HUES6 (cell line): ENCODE results near the gene IL21R.

Source experiments
- H3K27ac ChIP-seq: 2 replicates; pipeline ENCODE4 v1.7.0; 2013; ENCODE audit warnings: low read depth, mild to moderate bottlenecking, low read length, inconsistent platforms
- H3K27me3 ChIP-seq: 2 replicates; pipeline ENCODE4 v1.6.1; 2013; ENCODE audit warnings: low read length; ENCODE audit not compliant: control insufficient read depth, insufficient read depth
- H3K36me3 ChIP-seq: 2 replicates; pipeline ENCODE4 v1.6.1; 2013; ENCODE audit warnings: low read length; ENCODE audit not compliant: control insufficient read depth, insufficient read depth
- H3K4me1 ChIP-seq: 2 replicates; pipeline ENCODE4 v1.6.1; 2013; ENCODE audit warnings: low read length; ENCODE audit not compliant: control insufficient read depth, insufficient read depth
- H3K4me3 ChIP-seq: 2 replicates; pipeline ENCODE4 v1.5.1; 2013; ENCODE audit warnings: low read depth, low read length
- H3K9ac ChIP-seq: one replicate; pipeline ENCODE4 v1.6.1; 2013; ENCODE audit warnings: mild to moderate bottlenecking, low read length
- H3K9me3 ChIP-seq: 2 replicates; pipeline ENCODE4 v1.6.1; 2013; ENCODE audit warnings: low read depth, low read length; ENCODE audit not compliant: control insufficient read depth, insufficient read depth

IL21R gene

DNA sequence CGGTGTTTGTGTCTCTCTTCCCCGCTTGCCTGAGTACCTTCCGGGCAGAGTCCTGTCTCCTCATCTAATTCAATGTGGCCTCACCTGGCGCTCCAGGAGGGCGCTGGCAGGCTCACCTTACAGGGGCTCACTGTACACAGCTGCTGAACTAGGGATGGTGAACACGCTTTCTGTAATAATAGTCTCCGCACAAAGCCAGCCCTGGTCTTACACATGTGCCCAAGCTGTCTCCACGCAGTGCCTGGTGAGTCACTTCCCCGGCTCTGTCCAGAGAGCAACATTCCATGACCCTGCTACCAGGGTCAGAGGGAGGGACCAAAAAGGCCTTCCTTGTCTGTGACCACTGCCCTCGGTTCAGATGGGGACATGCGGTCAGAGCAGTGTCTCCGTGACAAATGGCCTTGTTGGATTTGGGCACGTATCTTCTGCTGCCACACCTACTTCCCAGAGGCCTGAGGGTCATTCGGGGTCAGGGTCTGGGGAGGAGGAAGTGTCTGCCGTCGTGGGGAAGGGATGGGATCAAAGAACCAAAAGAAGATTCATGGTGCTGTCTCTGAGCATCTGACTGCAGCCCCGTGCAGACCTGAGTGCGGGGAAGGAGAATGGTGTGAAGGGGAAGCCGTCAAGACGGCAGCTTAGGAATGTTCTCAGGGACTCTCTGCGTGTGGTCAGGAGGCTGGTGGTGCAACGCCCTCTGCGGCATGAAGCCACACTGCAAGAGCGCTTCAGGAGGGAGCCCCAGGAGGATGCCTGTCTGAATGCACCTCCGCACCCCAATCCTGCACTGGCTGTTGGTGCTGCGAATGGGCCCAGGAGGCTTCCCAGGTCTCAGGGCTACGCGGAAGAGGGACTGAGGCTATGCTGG lies 68.8 kb downstream of the IL21R start:
- H3K9ac ChIP-seq: no peak overlapping the region
- H3K27ac ChIP-seq: no peak overlapping the region
- no peaks in the 10 kb centered on the region for H3K4me1 ChIP-seq
- H3K9me3 ChIP-seq: no peaks in the 10 kb centered on the region
- H3K27me3 ChIP-seq: no peaks in the 10 kb centered on the region
- no peak overlapping the region for H3K4me3 ChIP-seq
- peaks cover 99% of the 10 kb centered on the region for H3K36me3 ChIP-seq

DNA sequence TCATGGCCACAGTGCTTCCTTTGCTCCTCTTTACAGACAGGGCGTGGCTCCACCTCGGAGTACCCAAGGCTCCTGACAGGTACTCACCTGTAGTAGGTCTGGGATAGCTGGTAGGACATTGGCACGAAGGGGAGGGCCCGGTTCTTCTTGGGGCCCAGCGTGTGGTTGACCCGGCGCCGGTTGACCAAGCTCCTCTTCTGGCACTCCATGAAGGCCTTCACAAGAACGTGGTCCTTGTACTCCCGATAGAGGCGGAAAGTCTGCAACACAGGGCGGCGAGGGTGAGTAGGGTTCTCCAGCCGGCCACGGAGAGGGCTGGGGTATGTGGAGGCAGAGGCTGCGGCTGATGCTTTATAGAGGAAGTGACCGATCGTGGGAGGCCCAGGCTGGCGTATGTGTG lies 69.7 kb downstream of the IL21R start:
- H3K36me3 ChIP-seq: peaks cover 99% of the 10 kb centered on the region
- H3K4me1 ChIP-seq: no peaks in the 10 kb centered on the region
- H3K9me3 ChIP-seq: no peaks in the 10 kb centered on the region
- H3K27ac ChIP-seq: no peak overlapping the region
- no peaks in the 10 kb centered on the region for H3K27me3 ChIP-seq
- H3K4me3 ChIP-seq: no peak overlapping the region
- H3K9ac ChIP-seq: no peak overlapping the region

DNA sequence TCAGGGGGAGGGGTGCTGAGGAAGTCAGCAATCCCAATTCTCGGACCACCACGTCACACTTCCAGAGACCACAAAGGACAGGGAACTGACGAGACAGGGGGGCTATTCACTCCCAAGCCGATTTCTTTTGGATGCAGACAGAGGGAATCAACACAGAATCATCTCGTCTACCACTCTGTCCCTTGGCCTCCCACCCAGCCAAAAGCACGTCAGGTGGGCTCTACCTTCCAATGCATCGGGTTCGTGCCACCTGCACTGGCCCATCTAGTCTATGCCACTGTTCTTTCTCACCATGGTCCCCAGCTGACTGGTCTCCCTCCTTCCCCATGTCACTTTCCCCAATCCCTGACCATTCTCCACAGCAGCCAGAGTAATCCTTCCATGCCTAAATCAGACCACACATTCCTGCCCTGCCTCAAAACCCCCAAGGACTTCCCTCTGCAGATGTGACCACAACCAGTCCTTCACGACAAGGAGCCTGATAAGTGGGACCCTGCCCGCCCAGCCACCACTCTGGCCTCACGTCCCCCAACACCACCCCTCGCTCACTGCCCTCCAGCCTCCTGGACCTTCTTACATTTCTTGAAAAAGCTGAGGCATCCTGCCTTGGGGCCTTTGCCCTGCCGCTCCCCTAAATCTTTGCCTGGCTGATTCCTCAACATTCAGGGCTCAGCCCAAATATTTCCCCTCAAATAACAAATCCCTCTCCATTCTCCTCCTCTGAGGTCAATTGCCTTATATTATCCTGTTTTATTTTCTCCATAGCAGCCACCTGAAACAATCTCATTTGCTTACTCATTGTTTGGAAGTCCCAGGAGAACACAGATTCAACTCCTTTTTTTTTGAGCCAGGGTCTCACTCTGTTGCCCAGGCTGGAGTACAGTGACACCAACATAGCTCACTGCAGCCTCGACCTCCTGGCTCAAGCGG lies 70.4 kb downstream of the IL21R start:
- H3K27me3 ChIP-seq: no peaks in the 10 kb centered on the region
- peaks cover 99% of the 10 kb centered on the region for H3K36me3 ChIP-seq
- H3K9ac ChIP-seq: no peak overlapping the region
- no peaks in the 10 kb centered on the region for H3K4me1 ChIP-seq
- H3K27ac ChIP-seq: no peak overlapping the region
- no peaks in the 10 kb centered on the region for H3K9me3 ChIP-seq
- no peak overlapping the region for H3K4me3 ChIP-seq

DNA sequence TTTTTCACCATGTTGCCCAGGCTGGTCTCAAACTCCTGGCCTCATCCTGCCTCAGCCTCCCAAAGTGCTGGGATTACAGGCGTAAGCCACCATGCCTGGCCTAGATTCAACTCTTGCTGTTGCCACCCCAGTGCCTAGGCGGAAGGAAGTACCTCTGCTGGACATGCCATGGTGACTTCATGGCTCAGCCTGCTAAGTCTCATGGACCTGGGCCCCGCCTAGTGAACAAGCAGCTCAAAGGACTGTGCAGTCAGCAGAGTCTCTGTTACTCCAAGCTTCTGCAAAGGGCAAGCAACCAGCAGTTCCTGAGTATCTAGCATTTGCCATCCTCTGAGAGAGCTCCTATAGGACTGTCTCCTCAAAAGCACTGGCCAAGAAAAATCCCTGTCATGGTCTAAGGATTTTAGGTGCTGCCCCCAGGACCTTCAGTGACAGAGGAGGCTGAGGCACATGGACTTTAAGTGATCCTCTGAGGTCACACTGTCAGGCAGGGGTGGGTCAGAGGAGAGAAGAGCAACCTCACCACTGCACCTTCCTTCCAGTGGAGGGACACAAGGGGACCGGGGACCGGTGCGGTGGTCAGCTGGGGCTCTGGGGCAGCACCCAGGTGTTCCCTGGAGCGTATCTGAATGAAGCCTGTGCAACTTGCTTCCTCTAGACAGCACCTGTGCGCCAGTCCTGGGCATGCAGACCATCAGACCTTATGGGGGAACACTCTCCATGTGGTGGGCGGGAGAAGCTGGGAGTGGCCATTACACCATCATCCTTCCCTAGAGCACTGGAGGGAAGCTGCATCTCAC lies 71.3 kb downstream of the IL21R start:
- Histone ChIP-seq H3K27me3 (no peaks in the 10 kb centered on the region), H3K4me1 (no peaks in the 10 kb centered on the region), H3K9ac (no peak overlapping the region), H3K9me3 (no peaks in the 10 kb centered on the region), H3K4me3 (no peak overlapping the region), H3K27ac (no peak overlapping the region), H3K36me3 (peaks cover 99% of the 10 kb centered on the region)

DNA sequence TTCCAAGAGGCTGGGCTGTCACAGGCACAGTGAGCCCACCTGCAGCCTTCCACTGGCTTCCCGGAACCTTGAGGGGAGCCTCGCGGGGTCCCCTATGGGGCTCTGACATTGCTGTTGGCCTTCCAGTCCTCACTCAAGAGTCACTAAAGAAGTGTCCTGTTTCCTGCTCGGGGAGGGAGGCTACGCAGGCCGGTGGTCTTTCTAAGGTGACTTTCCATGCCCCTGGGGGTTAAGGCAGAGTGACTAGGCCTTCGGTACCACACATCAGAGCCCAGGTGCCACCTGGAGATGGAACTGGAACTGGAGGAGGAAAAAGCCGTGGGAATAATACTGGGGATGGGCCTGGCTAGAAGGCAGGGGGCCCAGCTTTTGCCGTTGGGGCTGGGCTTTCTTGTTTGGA lies 72.1 kb downstream of the IL21R start:
- Histone ChIP-seq H3K27ac (no peak overlapping the region), H3K36me3 (peaks cover 99% of the 10 kb centered on the region), H3K9me3 (no peaks in the 10 kb centered on the region), H3K9ac (no peak overlapping the region), H3K4me3 (no peak overlapping the region), H3K27me3 (no peaks in the 10 kb centered on the region), H3K4me1 (no peaks in the 10 kb centered on the region)

DNA sequence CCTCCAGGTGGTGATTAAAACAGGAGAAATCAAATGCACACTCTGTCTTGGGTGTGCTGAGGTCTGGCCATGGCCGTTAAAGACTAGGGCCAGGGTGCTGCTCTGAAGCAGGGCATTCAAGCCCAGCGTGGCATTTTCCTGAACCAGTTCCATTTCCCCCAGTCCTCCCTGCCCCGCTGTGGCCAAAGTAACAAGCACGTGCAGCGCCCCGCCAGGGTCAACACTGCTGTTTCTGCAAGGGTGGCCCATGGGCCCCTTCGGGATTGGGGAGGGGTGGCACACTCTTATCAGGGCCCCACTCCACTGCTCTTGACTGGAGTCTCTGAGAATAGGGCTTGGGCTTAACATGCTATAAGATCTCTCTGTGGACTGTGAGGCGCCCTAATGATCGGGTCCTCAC lies 72.9 kb downstream of the IL21R start:
- Histone ChIP-seq H3K27me3 (no peaks in the 10 kb centered on the region), H3K27ac (no peak overlapping the region), H3K9me3 (no peaks in the 10 kb centered on the region), H3K9ac (no peak overlapping the region), H3K4me3 (no peak overlapping the region), H3K36me3 (peaks cover 99% of the 10 kb centered on the region), H3K4me1 (no peaks in the 10 kb centered on the region)

DNA sequence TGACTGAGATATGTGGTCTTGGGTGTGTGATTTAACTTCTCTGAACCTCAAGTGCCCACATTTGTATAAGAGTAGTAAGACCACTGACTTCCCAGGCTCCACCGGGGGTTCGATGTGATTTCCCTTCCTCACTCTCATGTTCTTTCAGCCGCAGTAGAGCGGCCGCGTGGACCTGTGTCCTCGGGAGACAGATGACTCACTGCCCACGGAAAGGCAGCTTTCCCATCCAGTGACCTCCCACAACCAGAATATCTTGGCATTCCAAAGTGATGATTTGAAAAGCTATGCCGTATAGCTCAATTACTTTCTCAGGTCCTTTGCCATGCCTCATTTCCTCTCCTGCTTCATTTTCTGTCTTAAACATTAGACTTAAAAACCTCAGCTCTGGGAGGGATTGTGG lies 73.6 kb downstream of the IL21R start:
- H3K27me3 ChIP-seq: no peaks in the 10 kb centered on the region
- H3K4me1 ChIP-seq: no peaks in the 10 kb centered on the region
- H3K9me3 ChIP-seq: no peaks in the 10 kb centered on the region
- peaks cover 99% of the 10 kb centered on the region for H3K36me3 ChIP-seq
- H3K27ac ChIP-seq: no peak overlapping the region
- no peak overlapping the region for H3K4me3 ChIP-seq
- H3K9ac ChIP-seq: no peak overlapping the region

DNA sequence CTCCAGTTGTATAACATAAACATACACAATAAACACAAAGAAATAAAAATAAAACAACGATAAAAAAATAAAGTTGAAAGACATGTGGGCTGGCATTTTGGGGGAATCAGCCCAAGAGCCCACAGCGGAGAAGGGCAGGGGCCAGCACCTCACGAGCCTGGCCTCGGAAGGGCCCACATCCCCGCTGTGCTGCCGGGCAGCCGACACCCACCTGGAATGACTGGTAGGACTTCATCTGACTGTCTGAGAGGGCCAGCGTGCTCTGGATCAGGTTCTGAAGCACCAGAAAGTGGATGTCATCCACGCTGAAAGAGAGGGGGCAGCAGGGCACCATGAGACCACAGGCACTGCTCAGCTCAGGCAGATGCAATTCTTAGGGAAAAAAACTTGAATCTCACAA lies 74.3 kb downstream of the IL21R start:
- Histone ChIP-seq H3K4me3 (no peak overlapping the region), H3K27me3 (no peaks in the 10 kb centered on the region), H3K9me3 (no peaks in the 10 kb centered on the region), H3K4me1 (no peaks in the 10 kb centered on the region), H3K27ac (no peak overlapping the region), H3K36me3 (peaks cover 99% of the 10 kb centered on the region), H3K9ac (no peak overlapping the region)

DNA sequence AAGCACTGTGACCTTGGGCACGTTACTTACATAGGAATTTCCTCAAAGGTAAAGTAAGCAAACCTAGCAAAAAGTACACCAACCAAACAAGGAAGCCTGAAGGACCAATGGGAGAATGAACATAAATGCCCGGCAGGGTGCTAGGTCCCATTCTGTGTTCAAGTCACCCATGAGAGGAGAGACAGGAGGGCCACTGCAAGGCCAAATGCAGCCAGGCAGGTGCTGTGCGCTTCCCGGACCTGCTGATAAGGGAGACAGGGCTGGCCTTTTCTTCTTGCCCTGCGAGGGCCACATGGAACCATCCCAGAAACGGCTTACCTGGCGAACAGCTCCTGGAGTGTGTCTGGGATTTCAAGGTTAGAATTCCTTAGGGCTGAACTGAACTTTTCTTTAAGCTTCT lies 78.8 kb downstream of the IL21R start:
- Histone ChIP-seq H3K27me3 (no peaks in the 10 kb centered on the region), H3K27ac (no peak overlapping the region), H3K4me1 (no peaks in the 10 kb centered on the region), H3K4me3 (no peak overlapping the region), H3K9me3 (no peaks in the 10 kb centered on the region), H3K36me3 (peaks cover 100% of the 10 kb centered on the region), H3K9ac (no peak overlapping the region)

DNA sequence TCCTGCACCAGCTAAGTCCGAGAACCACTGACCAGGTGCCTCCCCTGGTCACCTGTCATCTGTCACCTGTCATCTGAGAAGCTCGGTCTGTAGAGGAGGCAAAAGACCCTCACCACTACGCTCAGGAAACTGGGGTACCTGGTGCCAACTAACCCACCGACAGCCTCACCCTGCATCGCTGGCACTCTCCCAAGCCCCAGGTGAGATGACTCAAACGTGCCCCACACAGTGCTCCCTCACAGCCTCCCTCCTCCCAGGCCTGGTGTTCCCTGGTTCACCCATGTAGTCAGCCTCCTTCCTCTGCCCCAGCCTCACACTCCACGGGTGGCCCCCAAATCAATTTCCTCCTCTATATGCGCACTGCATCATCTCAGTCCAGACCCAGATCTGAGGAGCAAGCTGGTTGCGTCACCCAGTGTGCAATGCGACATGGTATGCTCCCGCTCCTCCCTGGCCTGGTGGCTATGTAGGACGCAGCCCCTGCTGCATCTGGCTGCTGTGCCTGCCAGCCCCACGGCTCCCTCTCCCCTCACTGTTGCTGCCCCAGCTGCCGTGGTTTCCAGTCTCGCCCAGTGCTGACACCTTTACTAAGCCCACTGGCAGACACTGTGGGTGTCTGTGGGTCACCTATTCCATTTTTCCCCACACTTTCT lies 79.4 kb downstream of the IL21R start:
- H3K9ac ChIP-seq: no peak overlapping the region
- H3K9me3 ChIP-seq: no peaks in the 10 kb centered on the region
- H3K4me3 ChIP-seq: no peak overlapping the region
- H3K4me1 ChIP-seq: no peaks in the 10 kb centered on the region
- no peak overlapping the region for H3K27ac ChIP-seq
- H3K27me3 ChIP-seq: no peaks in the 10 kb centered on the region
- H3K36me3 ChIP-seq: peaks cover 100% of the 10 kb centered on the region
